ENCODE data around the gene SORD.

SORD gene

GRCh38 chr15:45118131-45118588 is 95.2 kb downstream of the SORD start:
- peak; percentile 85 for DNase-seq

GRCh38 chr15:45118996-45119395 is 96.0 kb downstream of the SORD start:
- no peak for DNase-seq

GRCh38 chr15:45120081-45120972 is 97.3 kb downstream of the SORD start:
- no peak for DNase-seq

GRCh38 chr15:45121020-45121419 is 98.0 kb downstream of the SORD start:
- no peak for DNase-seq

- no peak for DNase-seq
These were observed 98.9 kb downstream of the SORD start for GRCh38 chr15:45121706-45122417.

GRCh38 chr15:45122719-45123118 is 99.7 kb downstream of the SORD start:
- no peak for DNase-seq

- no peak for DNase-seq
These were observed 100.4 kb downstream of the SORD start for GRCh38 chr15:45123397-45123796.

- DNase-seq, result peak; percentile 35
These were observed 103.7 kb downstream of the SORD start for GRCh38 chr15:45126535-45127158.

Measured in NCI-H1694 treated with DMSO at 0.1 percent for 48 hours (cell line).